WTC11 (cell line): ENCODE measurements around the gene POLR2C. TPM values are rescaled to one million over a fixed set of nuclear protein-coding genes. Genes with fewer than 3 reads are reported as not detected.
A peak's percentile ranks its signal among the peaks of the same experiment; 100 is the strongest.

Experiments used
- ATAC-seq: fragments of 200-7000 bp; cut with Tn5 transposase; 2 replicates; pipeline ENCODE4 v1.10.0; 2021; ENCODE audit warnings: mild to moderate bottlenecking, moderate library complexity
- CTCF ChIA-PET: fragments of 300-600 bp; sonication (Branson Sonifier 250); formaldehyde crosslinking; loops from one replicate; lab custom pipeline; 2021; ENCODE audit warnings: antibody characterized with exemption; lab: Charles Lee
- POLR2A ChIA-PET: fragments of 350-600 bp; sonication (Branson Sonifier 250); formaldehyde crosslinking; loops from one replicate; lab custom pipeline; 2021; ENCODE audit warnings: antibody characterized with exemption; lab: Charles Lee
- DNase-seq: peaks from one replicate; pipeline ENCODE4 v3.0.0; 2021; ENCODE audit warnings: low spot score
- H3K27ac Mint-ChIP-seq: 2 replicates; pipeline ENCODE4 v1.8.0; 2021; ENCODE audit warnings: mixed read lengths
- H3K27me3 Mint-ChIP-seq: 2 replicates; pipeline ENCODE4 v1.8.0; 2021; ENCODE audit warnings: low read depth, mild to moderate bottlenecking, moderate library complexity, mixed read lengths
- H3K36me3 Mint-ChIP-seq: 2 replicates; pipeline ENCODE4 v1.8.0; 2021; ENCODE audit warnings: mixed read lengths
- H3K4me1 Mint-ChIP-seq: 2 replicates; pipeline ENCODE4 v1.8.0; 2022; ENCODE audit warnings: mixed read lengths
- H3K4me3 Mint-ChIP-seq: 2 replicates; pipeline ENCODE4 v1.8.0; 2021; ENCODE audit warnings: mild to moderate bottlenecking, moderate library complexity, mixed read lengths
- H3K9me3 Mint-ChIP-seq: 2 replicates; pipeline ENCODE4 v1.8.0; 2021; ENCODE audit warnings: mixed read lengths
- CREM ChIP-seq: sonication (generic); formaldehyde crosslinking; IDR thresholded peaks from 2 replicates; pipeline ENCODE4 v1.8.1; 2022; ENCODE audit warnings: mild to moderate bottlenecking, missing genetic modification reagents, moderate library complexity
- E2F5 ChIP-seq: sonication (generic); formaldehyde crosslinking; IDR thresholded peaks from 2 replicates; pipeline ENCODE4 v1.8.1; 2022; ENCODE audit warnings: mild to moderate bottlenecking, moderate library complexity, missing genetic modification reagents
- JUN ChIP-seq: sonication (generic); formaldehyde crosslinking; IDR thresholded peaks from 2 replicates; pipeline ENCODE4 v1.8.0; 2023; ENCODE audit warnings: mild to moderate bottlenecking, missing genetic modification reagents
- MXD4 ChIP-seq: fragments of 250-450 bp; sonication (Bioruptor Pico); IDR thresholded peaks from 2 replicates; pipeline ENCODE4 v1.8.0; 2021; ENCODE audit warnings: mild to moderate bottlenecking, moderate library complexity, borderline replicate concordance
- MYBL2 ChIP-seq: sonication (generic); formaldehyde crosslinking; IDR thresholded peaks from 2 replicates; pipeline ENCODE4 v1.8.1; 2023; ENCODE audit warnings: mild to moderate bottlenecking, moderate library complexity, missing genetic modification reagents
- NR1H2 ChIP-seq: sonication (generic); formaldehyde crosslinking; IDR thresholded peaks from 2 replicates; pipeline ENCODE4 v1.9.0; 2021; ENCODE audit warnings: mild to moderate bottlenecking, moderate library complexity, missing genetic modification reagents
- NR3C1 ChIP-seq: sonication (generic); formaldehyde crosslinking; conservative IDR thresholded peaks from 2 replicates; pipeline ENCODE4 v1.8.1; 2023; ENCODE audit warnings: low read depth, mild to moderate bottlenecking, missing genetic modification reagents
- ZBTB21 ChIP-seq: sonication (generic); formaldehyde crosslinking; IDR thresholded peaks from 2 replicates; pipeline ENCODE4 v1.8.1; 2023; ENCODE audit warnings: mild to moderate bottlenecking, missing genetic modification reagents, borderline replicate concordance
- ZNF416 ChIP-seq: fragments of 250-450 bp; sonication (Bioruptor Pico); IDR thresholded peaks from 2 replicates; pipeline ENCODE4 v1.9.0; 2021; ENCODE audit warnings: mild to moderate bottlenecking, inconsistent platforms
- ZNF532 ChIP-seq: fragments of 250-450 bp; sonication (Bioruptor Pico); IDR thresholded peaks from 2 replicates; pipeline ENCODE4 v1.9.0; 2021; ENCODE audit warnings: mild to moderate bottlenecking, borderline replicate concordance
- total RNA-seq: library from RNA; stranded (reverse); gene quantifications from 3 replicates; pipeline ENCODE4 v1.2.3, GENCODE V29; 2021
- TF ChIP-seq, protein P1 (sequence below): fragments of 200-600 bp; IDR thresholded peaks from 2 replicates; pipeline ENCODE4 v1.8.0; 2022; ENCODE audit warnings: antibody characterized with exemption
- TF ChIP-seq, protein P2 (sequence below): sonication (generic); formaldehyde crosslinking; IDR thresholded peaks from 2 replicates; pipeline ENCODE4 v1.8.0; 2023; ENCODE audit warnings: mild to moderate bottlenecking, missing genetic modification reagents
- TF ChIP-seq, protein P3 (sequence below): sonication (generic); formaldehyde crosslinking; IDR thresholded peaks from 2 replicates; pipeline ENCODE4 v1.8.0; 2022; ENCODE audit warnings: mild to moderate bottlenecking, missing genetic modification reagents

The POLR2C gene
- total RNA-seq, 1 experiment from 2014 or later, result 75.4 TPM

DNA sequence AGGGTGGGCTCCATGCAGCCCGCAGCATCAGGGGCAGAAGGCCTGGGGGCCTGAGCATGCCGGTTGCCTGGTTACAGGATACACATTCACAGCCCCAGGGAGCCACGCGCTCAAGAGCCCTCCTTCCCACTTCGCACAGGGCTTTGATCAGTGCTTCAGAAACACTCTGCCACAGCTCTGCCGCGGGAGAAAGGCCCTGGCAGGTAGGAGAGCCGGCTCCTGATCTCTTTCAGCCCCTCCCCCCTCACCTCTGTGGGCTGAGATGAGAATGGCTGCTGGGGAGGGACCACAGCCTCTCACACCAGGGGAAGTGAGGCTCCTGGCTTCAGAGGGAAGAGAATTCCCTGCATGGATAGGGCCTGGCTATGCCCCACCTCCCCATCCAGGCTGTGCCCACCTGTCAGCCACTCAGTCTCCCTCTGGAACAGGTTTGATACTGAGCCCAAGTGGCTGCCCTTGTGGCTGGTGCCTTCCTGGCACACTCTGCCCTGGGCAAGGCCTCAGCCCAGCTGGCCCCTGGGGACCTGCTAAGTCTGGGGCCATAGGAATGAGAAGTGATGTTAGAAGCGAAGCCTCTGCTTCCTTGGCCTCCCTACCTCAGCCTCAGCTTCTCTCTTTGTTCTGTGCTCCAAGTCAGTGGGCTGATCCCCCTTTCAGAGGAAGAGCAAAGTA lies 15.2 kb downstream of the POLR2C start:
- Mint-ChIP-seq H3K9me3 (no peaks in the 10 kb centered on the region), H3K27me3 (peaks cover 6% of the 10 kb centered on the region), H3K4me1 (peaks cover 58% of the 10 kb centered on the region), H3K36me3 (0 out of 2 replicates have a peak, but pooled peaks cover 2% of the 10 kb centered on the region), H3K27ac (no peak overlapping the region), H3K4me3 (no peak overlapping the region)
- TF ChIP-seq, protein P1, sequence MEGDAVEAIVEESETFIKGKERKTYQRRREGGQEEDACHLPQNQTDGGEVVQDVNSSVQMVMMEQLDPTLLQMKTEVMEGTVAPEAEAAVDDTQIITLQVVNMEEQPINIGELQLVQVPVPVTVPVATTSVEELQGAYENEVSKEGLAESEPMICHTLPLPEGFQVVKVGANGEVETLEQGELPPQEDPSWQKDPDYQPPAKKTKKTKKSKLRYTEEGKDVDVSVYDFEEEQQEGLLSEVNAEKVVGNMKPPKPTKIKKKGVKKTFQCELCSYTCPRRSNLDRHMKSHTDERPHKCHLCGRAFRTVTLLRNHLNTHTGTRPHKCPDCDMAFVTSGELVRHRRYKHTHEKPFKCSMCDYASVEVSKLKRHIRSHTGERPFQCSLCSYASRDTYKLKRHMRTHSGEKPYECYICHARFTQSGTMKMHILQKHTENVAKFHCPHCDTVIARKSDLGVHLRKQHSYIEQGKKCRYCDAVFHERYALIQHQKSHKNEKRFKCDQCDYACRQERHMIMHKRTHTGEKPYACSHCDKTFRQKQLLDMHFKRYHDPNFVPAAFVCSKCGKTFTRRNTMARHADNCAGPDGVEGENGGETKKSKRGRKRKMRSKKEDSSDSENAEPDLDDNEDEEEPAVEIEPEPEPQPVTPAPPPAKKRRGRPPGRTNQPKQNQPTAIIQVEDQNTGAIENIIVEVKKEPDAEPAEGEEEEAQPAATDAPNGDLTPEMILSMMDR, result no peak
- TF ChIP-seq NR3C1 (CRISPR knock-in tag), result no peak
- TF ChIP-seq CREM, result no peak
- no peak for TF ChIP-seq NR1H2 (CRISPR knock-in tag)
- no peak for TF ChIP-seq ZNF416 (CRISPR knock-in tag)
- no peak for TF ChIP-seq E2F5 (CRISPR knock-in tag)
- TF ChIP-seq MXD4 (CRISPR knock-in tag), result no peak
- TF ChIP-seq, protein P2, sequence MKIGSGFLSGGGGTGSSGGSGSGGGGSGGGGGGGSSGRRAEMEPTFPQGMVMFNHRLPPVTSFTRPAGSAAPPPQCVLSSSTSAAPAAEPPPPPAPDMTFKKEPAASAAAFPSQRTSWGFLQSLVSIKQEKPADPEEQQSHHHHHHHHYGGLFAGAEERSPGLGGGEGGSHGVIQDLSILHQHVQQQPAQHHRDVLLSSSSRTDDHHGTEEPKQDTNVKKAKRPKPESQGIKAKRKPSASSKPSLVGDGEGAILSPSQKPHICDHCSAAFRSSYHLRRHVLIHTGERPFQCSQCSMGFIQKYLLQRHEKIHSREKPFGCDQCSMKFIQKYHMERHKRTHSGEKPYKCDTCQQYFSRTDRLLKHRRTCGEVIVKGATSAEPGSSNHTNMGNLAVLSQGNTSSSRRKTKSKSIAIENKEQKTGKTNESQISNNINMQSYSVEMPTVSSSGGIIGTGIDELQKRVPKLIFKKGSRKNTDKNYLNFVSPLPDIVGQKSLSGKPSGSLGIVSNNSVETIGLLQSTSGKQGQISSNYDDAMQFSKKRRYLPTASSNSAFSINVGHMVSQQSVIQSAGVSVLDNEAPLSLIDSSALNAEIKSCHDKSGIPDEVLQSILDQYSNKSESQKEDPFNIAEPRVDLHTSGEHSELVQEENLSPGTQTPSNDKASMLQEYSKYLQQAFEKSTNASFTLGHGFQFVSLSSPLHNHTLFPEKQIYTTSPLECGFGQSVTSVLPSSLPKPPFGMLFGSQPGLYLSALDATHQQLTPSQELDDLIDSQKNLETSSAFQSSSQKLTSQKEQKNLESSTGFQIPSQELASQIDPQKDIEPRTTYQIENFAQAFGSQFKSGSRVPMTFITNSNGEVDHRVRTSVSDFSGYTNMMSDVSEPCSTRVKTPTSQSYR (CRISPR knock-in tag), result no peak
- no peak for TF ChIP-seq ZBTB21 (CRISPR knock-in tag)
- TF ChIP-seq JUN (CRISPR knock-in tag), result no peak
- TF ChIP-seq, protein P3, sequence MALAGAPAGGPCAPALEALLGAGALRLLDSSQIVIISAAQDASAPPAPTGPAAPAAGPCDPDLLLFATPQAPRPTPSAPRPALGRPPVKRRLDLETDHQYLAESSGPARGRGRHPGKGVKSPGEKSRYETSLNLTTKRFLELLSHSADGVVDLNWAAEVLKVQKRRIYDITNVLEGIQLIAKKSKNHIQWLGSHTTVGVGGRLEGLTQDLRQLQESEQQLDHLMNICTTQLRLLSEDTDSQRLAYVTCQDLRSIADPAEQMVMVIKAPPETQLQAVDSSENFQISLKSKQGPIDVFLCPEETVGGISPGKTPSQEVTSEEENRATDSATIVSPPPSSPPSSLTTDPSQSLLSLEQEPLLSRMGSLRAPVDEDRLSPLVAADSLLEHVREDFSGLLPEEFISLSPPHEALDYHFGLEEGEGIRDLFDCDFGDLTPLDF (CRISPR knock-in tag), result no peak
- TF ChIP-seq ZNF532 (CRISPR knock-in tag), result no peak
- TF ChIP-seq MYBL2, result no peak
- no peak for ATAC-seq
- ChIA-PET CTCF (interaction anchor here (1.4 to 8.2 kb wide), 8 partner anchors 15 to 61 kb away, joined by 5 to 80 read pairs (median 12); partner anchors contain the start of genes CIAPIN1, COQ9 and POLR2C), POLR2A (no interaction called here)
- peak; percentile 44 for DNase-seq
